Tongue (tissue), 2 donors: ENCODE measurements around the gene MTTP. TPM values are rescaled to one million over a fixed set of nuclear protein-coding genes. Genes with fewer than 3 reads are reported as not detected.

ENCODE experiments used
- DNase-seq: peaks from one replicate; pipeline ENCODE4 v3.0.0-alpha.2; 2015
- total RNA-seq: library from RNA; depleted of rRNA; stranded (reverse); fragments of >200 nt; gene quantifications from one replicate; pipeline ENCODE4 v1.2.3, GENCODE V29; 2014

The MTTP gene
- total RNA-seq, 1 donor from 2014 or later = 1.4 TPM

DNA sequence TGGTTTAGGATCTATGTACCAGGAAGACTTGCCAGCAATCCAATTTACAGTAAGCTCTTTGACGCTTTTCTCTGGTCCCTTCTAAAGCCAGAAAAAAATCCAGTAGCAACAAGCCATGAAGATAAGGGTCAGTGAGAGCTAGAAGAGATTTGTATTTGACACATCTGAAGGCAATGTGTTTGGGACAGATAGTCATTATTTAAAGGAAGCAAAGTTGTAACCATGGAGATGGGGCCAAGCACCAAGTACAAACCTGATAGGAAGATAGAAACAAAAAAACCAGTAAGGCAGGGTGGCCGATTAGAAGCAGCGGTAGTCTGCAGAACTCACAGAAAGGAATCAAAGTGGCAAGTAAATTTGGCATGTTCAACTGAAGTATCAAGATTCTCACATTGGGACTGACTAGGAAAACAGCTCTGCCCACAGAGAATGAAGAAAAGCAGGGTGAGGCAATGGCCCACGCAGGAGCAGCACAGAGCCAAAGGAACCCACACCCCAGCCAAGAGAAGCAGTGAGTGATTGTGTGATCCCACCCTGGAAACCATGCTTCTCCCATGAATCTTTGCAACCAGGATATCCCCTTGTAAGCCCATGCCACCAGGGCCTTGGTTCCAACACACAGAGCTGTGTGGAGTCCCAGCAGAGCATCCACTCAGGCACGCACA lies 95.9 kb downstream of the MTTP start:
- DNase-seq = no peak

Other genes starting within 250 kb of the MTTP start
- gene ADH1C, start 222.1 kb upstream of the MTTP start, total RNA-seq = 9.0 TPM
- gene ADH7, start 139.5 kb upstream of the MTTP start, total RNA-seq = 12.1 TPM
- not detected for gene C4orf17, start 63.8 kb upstream of the MTTP start, total RNA-seq
- 13.5 TPM for gene TRMT10A, start 10.8 kb upstream of the MTTP start, total RNA-seq
- 243 TPM for gene C4orf54, start 83.0 kb downstream of the MTTP start, total RNA-seq
- 10.5 TPM for gene DAPP1, start 242.0 kb downstream of the MTTP start, total RNA-seq